Activated T-cell treated with anti-CD3 and anti-CD28 coated beads, Interleukin-2, amount 50 U/mL, for 72 hours (primary cell): Measurements from ENCODE around the gene CTXND2. TPM values are rescaled to one million over a fixed set of nuclear protein-coding genes. Genes with fewer than 3 reads are reported as not detected.
A peak's percentile ranks its signal among the peaks of the same experiment; 100 is the strongest.
"Not testable (repeated sequence)": the region's sequence is repeated elsewhere in the genome, so short reads cannot be mapped to it uniquely, and the experiment has no call there.

Source experiments
- ATAC-seq, 2 donors: fragments of 150-1000 bp; cut with Tn5 transposase; replicated peaks in 1 of 2; 2 replicates each; pipeline ENCODE4 v1.10.0; 2021; ENCODE audit warnings: moderate library complexity in 2 of 2, mild to moderate bottlenecking in 1 of 2
- DNase-seq, 2 donors: peaks; one replicate each; pipeline ENCODE4 v3.0.0; 2021 to 2022; ENCODE audit warnings: mixed read lengths in 1 of 2
- H3K27ac Mint-ChIP-seq: one replicate; pipeline ENCODE4 v1.8.0; 2022; ENCODE audit warnings: mild to moderate bottlenecking, moderate library complexity, mixed read lengths
- H3K27me3 Mint-ChIP-seq: one replicate; pipeline ENCODE4 v1.8.0; 2022; ENCODE audit warnings: low read depth, mixed read lengths
- H3K36me3 Mint-ChIP-seq, 2 donors: one replicate each; pipeline ENCODE4 v1.8.0; 2022; ENCODE audit warnings: mixed read lengths in 2 of 2, mild to moderate bottlenecking in 1 of 2; ENCODE audit not compliant: insufficient read depth in 2 of 2
- H3K4me1 Mint-ChIP-seq: one replicate; pipeline ENCODE4 v1.8.0; 2022; ENCODE audit warnings: low read depth, mixed read lengths
- H3K4me3 Mint-ChIP-seq, 2 donors: one replicate each; pipeline ENCODE4 v1.8.0; 2022; ENCODE audit warnings: mild to moderate bottlenecking in 2 of 2, mixed read lengths in 2 of 2, moderate library complexity in 2 of 2
- H3K9me3 Mint-ChIP-seq, 2 donors: one replicate each; pipeline ENCODE4 v1.8.0; 2022; ENCODE audit warnings: mixed read lengths in 2 of 2
- total RNA-seq, 2 donors: library from RNA; stranded (reverse); gene quantifications; one replicate each; pipeline ENCODE4 v1.2.3, GENCODE V29; 2022

The CTXND2 gene
- total RNA-seq = not detected

DNA sequence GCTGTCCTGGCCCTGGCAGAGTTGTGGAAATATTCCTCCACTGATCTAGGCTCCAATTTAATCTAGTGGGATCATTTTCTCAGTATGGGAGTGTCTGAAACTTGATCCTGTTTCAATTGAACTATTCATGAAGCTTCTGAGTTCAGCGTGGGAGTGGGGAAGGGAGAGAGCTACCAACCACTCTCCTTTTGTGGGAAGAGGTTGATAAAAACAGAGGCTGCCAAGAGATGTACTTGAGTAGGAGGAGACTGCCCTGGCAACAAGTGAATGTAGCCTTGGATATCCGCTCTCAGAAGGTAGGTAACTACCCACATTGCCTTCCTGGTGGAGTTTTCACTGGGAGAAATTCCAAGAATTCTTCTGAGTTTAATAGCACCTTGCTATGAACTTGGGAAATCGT is at the start of gene CTXND2:
CTXND2 (plus strand) TSS at position 119 of the 400 bp plus-strand sequence. CDS start 25,179 bp downstream, outside the sequence.
- Mint-ChIP-seq H3K9me3 (no peaks in the 10 kb centered on the region), H3K4me1 (peaks cover 45% of the 10 kb centered on the region), H3K36me3 (no peaks in the 10 kb centered on the region), H3K27me3 (no peaks in the 10 kb centered on the region), H3K27ac (no peak within 1 kb of the TSS), H3K4me3 (no peak within 1 kb of the TSS)
- ATAC-seq (no peak), DNase-seq (no peak)

DNA sequence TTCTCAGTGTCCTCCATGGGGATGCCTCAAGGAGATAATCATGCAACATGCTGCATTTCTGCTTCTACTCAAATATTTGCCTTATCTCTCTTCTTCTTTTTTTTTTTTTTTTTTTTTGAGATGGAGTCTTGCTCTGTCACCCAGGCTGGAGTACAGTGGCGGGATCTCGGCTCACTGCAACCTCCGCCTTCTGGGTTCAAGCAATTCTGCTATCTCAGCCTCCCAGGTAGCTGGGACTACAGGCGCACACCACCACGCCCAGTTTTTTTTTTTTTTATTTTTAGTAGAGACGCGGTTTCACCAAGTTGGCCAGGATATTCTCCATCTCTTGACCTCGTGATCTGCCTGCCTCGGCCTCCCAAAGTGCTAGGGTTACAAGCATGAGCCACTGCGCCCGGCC is 46.1 kb upstream of the CTXND2 start:
- not testable (repeated sequence) for H3K9me3 Mint-ChIP-seq, DNase-seq, H3K4me3 Mint-ChIP-seq, ATAC-seq, H3K27ac Mint-ChIP-seq, H3K27me3 Mint-ChIP-seq
- Mint-ChIP-seq H3K36me3 (peaks cover 9 to 21% of the 10 kb centered on the region in 2 donors), H3K4me1 (peaks cover 23% of the 10 kb centered on the region)

DNA sequence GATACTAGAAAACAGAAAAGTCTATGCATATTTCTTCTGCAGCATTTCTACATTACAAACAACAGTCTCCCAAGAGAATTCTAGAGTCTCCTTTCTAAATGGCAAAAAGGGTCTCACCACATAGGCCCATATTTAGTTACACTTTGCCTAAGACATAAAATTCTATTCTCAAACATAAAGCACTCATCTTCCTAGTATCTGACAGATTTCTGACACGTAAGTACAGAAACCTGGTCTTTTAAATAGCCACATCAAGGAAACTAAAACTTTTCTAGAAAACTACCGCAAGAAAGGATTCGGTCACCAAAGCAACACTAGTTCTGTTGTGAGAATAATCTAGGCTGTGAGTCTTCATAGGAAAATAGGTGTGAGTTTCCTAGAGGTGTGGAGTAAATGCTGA is 45.3 kb upstream of the CTXND2 start:
- Mint-ChIP-seq H3K4me3 (peak overlapping the region; percentile 16 to 70), H3K36me3 (peaks cover 9 to 24% of the 10 kb centered on the region in 2 donors), H3K4me1 (peaks cover 31% of the 10 kb centered on the region), H3K27me3 (no peaks in the 10 kb centered on the region), H3K9me3 (no peaks in the 10 kb centered on the region), H3K27ac (peak overlapping the region; percentile 45)
- ATAC-seq (peak; percentile 88 to 93), DNase-seq (peak; percentile 6 to 8)

- Mint-ChIP-seq H3K4me3 (peak overlapping the region in 1 of 2 donors; percentile 70), H3K4me1 (peaks cover 37% of the 10 kb centered on the region), H3K27ac (peak overlapping the region; percentile 45), H3K36me3 (peaks cover 5 to 21% of the 10 kb centered on the region in 2 donors), H3K9me3 (no peaks in the 10 kb centered on the region), H3K27me3 (no peaks in the 10 kb centered on the region)
- ATAC-seq (no peak), DNase-seq (no peak)
These were observed 44.6 kb upstream of the CTXND2 start for GRCh38 chr1:150842343-150842742.

DNA sequence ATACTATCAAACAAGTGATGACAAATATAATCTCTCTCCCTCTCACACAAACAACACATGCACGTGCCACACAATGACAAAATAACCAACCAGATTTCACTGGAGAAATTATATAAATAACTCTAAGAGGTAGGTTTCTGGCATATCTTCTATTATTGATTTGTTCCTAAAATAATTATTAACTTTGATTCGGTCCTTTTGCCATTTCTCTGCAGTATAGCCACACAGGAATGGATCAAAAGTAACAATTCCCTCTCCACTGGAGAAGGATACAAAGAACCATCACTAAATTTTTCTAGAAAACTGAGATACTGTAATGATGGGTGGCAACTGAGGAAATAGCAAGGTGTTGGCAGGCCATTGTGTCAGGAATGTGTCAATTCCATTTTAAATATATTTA is 44.0 kb upstream of the CTXND2 start:
- H3K36me3 Mint-ChIP-seq = peaks cover 4 to 23% of the 10 kb centered on the region in 2 donors
- H3K27ac Mint-ChIP-seq = no peak overlapping the region
- DNase-seq = no peak
- no peaks in the 10 kb centered on the region for H3K9me3 Mint-ChIP-seq
- peaks cover 43% of the 10 kb centered on the region for H3K4me1 Mint-ChIP-seq
- ATAC-seq = no peak
- H3K4me3 Mint-ChIP-seq = no peak overlapping the region
- no peaks in the 10 kb centered on the region for H3K27me3 Mint-ChIP-seq

DNA sequence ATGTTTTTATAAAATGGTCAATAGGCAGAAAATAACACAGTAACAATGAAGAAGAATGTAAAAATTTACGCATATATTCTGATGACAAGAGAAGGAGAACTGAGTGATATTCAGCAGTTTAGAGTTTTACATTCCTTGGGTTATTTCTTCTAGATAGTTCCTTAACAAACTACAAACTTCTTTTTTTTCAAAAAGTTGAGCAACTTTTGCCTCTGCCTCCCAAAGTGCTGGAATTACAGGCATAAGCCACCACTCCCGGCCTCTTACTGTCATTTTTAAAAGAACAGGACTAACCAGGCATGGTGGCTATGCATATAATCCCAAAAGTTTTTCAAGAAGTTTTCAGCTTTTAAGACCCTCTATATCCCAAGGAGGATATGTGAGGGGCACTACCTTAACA is 43.5 kb upstream of the CTXND2 start:
- Mint-ChIP-seq H3K27me3 (no peaks in the 10 kb centered on the region), H3K4me1 (peaks cover 43% of the 10 kb centered on the region), H3K9me3 (no peaks in the 10 kb centered on the region), H3K27ac (no peak overlapping the region), H3K36me3 (peaks cover 4 to 23% of the 10 kb centered on the region in 2 donors), H3K4me3 (no peak overlapping the region)
- ATAC-seq = no peak
- no peak for DNase-seq

- peak overlapping the region; percentile 55 for H3K27ac Mint-ChIP-seq
- H3K4me3 Mint-ChIP-seq = peak overlapping the region in 1 of 2 donors; percentile 1
- peaks cover 4 to 6% of the 10 kb centered on the region in 2 donors for H3K36me3 Mint-ChIP-seq
- peaks cover 37% of the 10 kb centered on the region for H3K4me1 Mint-ChIP-seq
- no peaks in the 10 kb centered on the region for H3K27me3 Mint-ChIP-seq
- H3K9me3 Mint-ChIP-seq = no peaks in the 10 kb centered on the region
- ATAC-seq = peak; percentile 75 to 84
- DNase-seq = no peak
These were observed 40.3 kb upstream of the CTXND2 start for GRCh38 chr1:150846473-150847146.

DNA sequence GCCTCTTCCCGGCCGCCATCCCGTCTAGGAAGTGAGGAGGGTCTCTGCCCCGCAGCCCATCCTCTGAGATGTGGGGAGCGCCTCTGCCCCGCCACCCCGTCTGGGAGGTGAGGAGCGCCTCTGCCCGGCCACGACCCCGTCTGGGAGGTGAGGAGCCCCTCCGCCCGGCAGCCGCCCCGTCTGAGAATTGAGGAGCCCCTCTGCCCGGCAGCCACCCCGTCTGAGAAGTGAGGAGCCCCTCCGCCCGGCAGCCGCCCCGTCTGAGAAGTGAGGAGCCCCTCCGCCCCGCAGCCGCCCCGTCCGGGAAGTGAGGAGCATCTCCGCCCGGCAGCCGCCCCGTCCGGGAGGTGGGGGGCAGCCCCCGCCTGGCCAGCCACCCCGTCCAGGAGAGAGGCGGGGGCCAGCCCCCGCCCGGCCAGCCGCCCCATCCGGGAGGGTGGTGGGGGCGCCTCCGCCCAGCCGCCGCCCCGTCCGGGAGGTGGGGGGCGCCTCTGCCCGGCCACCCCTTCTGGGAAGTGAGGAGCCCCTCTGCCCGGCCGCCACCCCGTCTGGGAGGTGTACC is 36.1 kb upstream of the CTXND2 start:
- H3K27ac Mint-ChIP-seq, DNase-seq, ATAC-seq, H3K27me3 Mint-ChIP-seq, H3K9me3 Mint-ChIP-seq, H3K4me3 Mint-ChIP-seq: not testable (repeated sequence)
- Mint-ChIP-seq H3K36me3 (peaks cover 7 to 22% of the 10 kb centered on the region in 2 donors), H3K4me1 (peaks cover 19% of the 10 kb centered on the region)

GRCh38 chr1:150852734-150853133 is 34.2 kb upstream of the CTXND2 start:
- not testable (repeated sequence) for DNase-seq, H3K4me3 Mint-ChIP-seq, H3K9me3 Mint-ChIP-seq, ATAC-seq, H3K4me1 Mint-ChIP-seq, H3K27me3 Mint-ChIP-seq
- peaks cover 7 to 20% of the 10 kb centered on the region in 2 donors for H3K36me3 Mint-ChIP-seq
- H3K27ac Mint-ChIP-seq = peak overlapping the region; percentile 60

- Mint-ChIP-seq H3K4me3 (no peak overlapping the region), H3K4me1 (peaks cover 38% of the 10 kb centered on the region), H3K27ac (no peak overlapping the region), H3K9me3 (peaks cover 2 to 4% of the 10 kb centered on the region in 2 donors), H3K36me3 (peaks cover 6 to 7% of the 10 kb centered on the region in 2 donors), H3K27me3 (no peaks in the 10 kb centered on the region)
- peak; percentile 47 to 57 for ATAC-seq
- DNase-seq = no peak
These were observed 23.2 kb upstream of the CTXND2 start for GRCh38 chr1:150863724-150864123.

GRCh38 chr1:150864200-150864599 is 22.7 kb upstream of the CTXND2 start:
- H3K27ac Mint-ChIP-seq, H3K36me3 Mint-ChIP-seq, ATAC-seq, H3K27me3 Mint-ChIP-seq, H3K9me3 Mint-ChIP-seq, H3K4me3 Mint-ChIP-seq, DNase-seq: not testable (repeated sequence)
- H3K4me1 Mint-ChIP-seq = peaks cover 38% of the 10 kb centered on the region

DNA sequence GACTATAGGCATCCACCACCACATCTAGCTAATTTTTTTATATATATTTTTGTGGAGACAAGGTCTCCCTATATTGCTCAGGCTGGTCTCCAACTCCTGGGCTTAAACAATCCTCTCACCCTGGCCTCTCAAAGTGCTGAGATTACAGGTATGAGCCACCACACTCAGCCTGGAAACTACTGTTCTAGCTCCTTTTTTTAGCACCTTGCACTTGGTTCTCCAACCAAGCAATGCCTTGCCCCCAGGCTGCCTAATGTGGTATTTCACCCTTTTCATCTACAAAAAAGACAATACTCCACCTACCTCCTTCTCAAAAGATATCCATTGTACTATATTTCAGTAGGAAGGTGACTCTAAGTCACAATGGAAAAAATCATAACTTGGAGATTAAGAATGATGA is 17.3 kb upstream of the CTXND2 start:
- H3K27ac Mint-ChIP-seq = peak overlapping the region; percentile 35
- no peaks in the 10 kb centered on the region for H3K27me3 Mint-ChIP-seq
- DNase-seq (no peak), ATAC-seq (peak in 1 of 2 donors; percentile 49)
- H3K9me3 Mint-ChIP-seq = peaks cover 2 to 4% of the 10 kb centered on the region in 2 donors
- H3K4me1 Mint-ChIP-seq = peaks cover 48% of the 10 kb centered on the region
- H3K36me3 Mint-ChIP-seq = peaks cover 7 to 10% of the 10 kb centered on the region in 2 donors
- H3K4me3 Mint-ChIP-seq = no peak overlapping the region

DNA sequence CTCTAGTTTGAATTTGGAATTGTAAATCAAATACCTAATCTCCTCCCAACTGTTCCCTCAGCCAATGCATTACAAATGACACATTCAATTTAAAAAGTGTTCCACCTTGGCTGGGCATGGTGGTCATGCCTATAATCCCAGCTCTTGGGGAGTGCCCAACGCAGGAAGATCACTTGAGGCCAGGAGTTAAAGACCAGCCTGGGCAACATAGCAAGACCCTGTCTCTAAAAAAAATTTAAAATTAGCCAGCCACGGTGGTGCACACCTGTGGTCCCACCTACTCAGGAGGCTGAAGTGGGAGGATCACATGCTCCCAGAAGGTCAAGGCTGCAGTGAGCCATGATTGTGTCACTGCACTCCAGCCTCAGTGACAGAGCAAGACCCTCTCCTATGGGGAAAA is 14.4 kb upstream of the CTXND2 start:
- Mint-ChIP-seq H3K36me3 (peaks cover 5 to 10% of the 10 kb centered on the region in 2 donors), H3K27ac (no peak overlapping the region), H3K27me3 (no peaks in the 10 kb centered on the region), H3K4me1 (peaks cover 39% of the 10 kb centered on the region), H3K9me3 (peaks cover 2% of the 10 kb centered on the region in 2 donors), H3K4me3 (no peak overlapping the region)
- DNase-seq (no peak), ATAC-seq (no peak)
